Smooth muscle cell (in vitro differentiated cells): ENCODE measurements around the gene SLC31A1. TPM values are rescaled to one million over a fixed set of nuclear protein-coding genes. Genes with fewer than 3 reads are reported as not detected.

Source experiments
- DNase-seq: peaks from one replicate; lab custom pipeline; 2025; ENCODE audit not compliant: unreplicated experiment; lab: John Stamatoyannopoulos, UW
- H2AFZ ChIP-seq: fragments of 200-600 bp; sonication (generic); 2 replicates; pipeline ENCODE4 v1.6.0; 2016; ENCODE audit warnings: antibody characterized with exemption, low read depth, mild to moderate bottlenecking
- H3F3A ChIP-seq: fragments of 200-600 bp; sonication (generic); 2 replicates; pipeline ENCODE4 v1.6.0; 2017; ENCODE audit warnings: antibody characterized with exemption, low read depth
- H3K27ac ChIP-seq: fragments of 200-600 bp; sonication (generic); 2 replicates; pipeline ENCODE4 v1.5.1; 2016; ENCODE audit warnings: low read depth, mild to moderate bottlenecking
- H3K27me3 ChIP-seq: fragments of 200-600 bp; sonication (generic); 2 replicates; pipeline ENCODE4 v1.6.1; 2016; ENCODE audit warnings: low read depth, mild to moderate bottlenecking
- H3K36me3 ChIP-seq: fragments of 200-600 bp; sonication (generic); 2 replicates; pipeline ENCODE4 v1.5.1; 2016; ENCODE audit warnings: low read depth
- H3K4me1 ChIP-seq: fragments of 200-600 bp; sonication (generic); 2 replicates; pipeline ENCODE4 v1.5.1; 2016; ENCODE audit warnings: low read depth
- H3K4me2 ChIP-seq: fragments of 200-600 bp; sonication (generic); 2 replicates; pipeline ENCODE4 v1.6.0; 2016; ENCODE audit warnings: mild to moderate bottlenecking
- H3K4me3 ChIP-seq: fragments of 200-600 bp; sonication (generic); 2 replicates; pipeline ENCODE4 v1.5.1; 2016; ENCODE audit warnings: mild to moderate bottlenecking
- H3K79me2 ChIP-seq: fragments of 200-600 bp; sonication (generic); 2 replicates; pipeline ENCODE4 v1.6.0; 2016; ENCODE audit warnings: low read depth, mild to moderate bottlenecking
- H3K9ac ChIP-seq: fragments of 200-600 bp; sonication (generic); 2 replicates; pipeline ENCODE4 v1.6.0; 2016; ENCODE audit warnings: low read depth
- H3K9me3 ChIP-seq: fragments of 200-600 bp; sonication (generic); replicated peaks from 2 replicates; pipeline ENCODE4 v1.5.1; 2016; ENCODE audit warnings: low read depth
- H4K20me1 ChIP-seq: fragments of 200-600 bp; sonication (generic); 2 replicates; pipeline ENCODE4 v1.6.0; 2016; ENCODE audit warnings: low read depth
- WGBS: methylation state at CpG from one replicate; pipeline ENCODE4 v1.1.7; 2016; ENCODE audit warnings: low lambda C conversion rate; 5-methylcytosine and 5-hydroxymethylcytosine counted together
- polyA plus RNA-seq: library from polyadenylated mRNA; unstranded; fragments of >200 nt; fragmentation: Nextera tagmentation; extraction: Ambion mirVana; gene quantifications from 2 replicates; pipeline ENCODE4 v1.2.1, GENCODE V29; 2016
- total RNA-seq: library from RNA; depleted of rRNA; stranded (reverse); fragments of >200 nt; gene quantifications from 2 replicates; pipeline ENCODE4 v1.2.3, GENCODE V29; 2014
- TF ChIP-seq, protein P1 (sequence below): fragments of 200-600 bp; sonication (generic); IDR thresholded peaks from 2 replicates; pipeline ENCODE4 v1.5.1; 2017; ENCODE audit warnings: borderline replicate concordance, mild to moderate bottlenecking, antibody characterized with exemption; ENCODE audit not compliant: insufficient read depth, poor library complexity, severe bottlenecking

The SLC31A1 gene
- total and polyA plus RNA-seq, 2 experiments from 2014 or later, result 34.7 to 35.8 TPM

GRCh38 chr9:113177251-113177650, 44.1 kb upstream of the SLC31A1 start:
- H3F3A ChIP-seq, result no peaks in the 10 kb centered on the region
- no peak overlapping the region for H3K4me2 ChIP-seq
- H3K9ac ChIP-seq, result no peak overlapping the region
- no peak overlapping the region for H3K4me3 ChIP-seq
- peaks cover 57% of the 10 kb centered on the region for H3K36me3 ChIP-seq
- no peaks in the 10 kb centered on the region for H3K27me3 ChIP-seq
- H3K9me3 ChIP-seq, result no peaks in the 10 kb centered on the region
- no peaks in the 10 kb centered on the region for H3K79me2 ChIP-seq
- DNase-seq, result no peak
- H3K4me1 ChIP-seq, result no peaks in the 10 kb centered on the region
- no peak overlapping the region for H3K27ac ChIP-seq
- TF ChIP-seq, protein P1, sequence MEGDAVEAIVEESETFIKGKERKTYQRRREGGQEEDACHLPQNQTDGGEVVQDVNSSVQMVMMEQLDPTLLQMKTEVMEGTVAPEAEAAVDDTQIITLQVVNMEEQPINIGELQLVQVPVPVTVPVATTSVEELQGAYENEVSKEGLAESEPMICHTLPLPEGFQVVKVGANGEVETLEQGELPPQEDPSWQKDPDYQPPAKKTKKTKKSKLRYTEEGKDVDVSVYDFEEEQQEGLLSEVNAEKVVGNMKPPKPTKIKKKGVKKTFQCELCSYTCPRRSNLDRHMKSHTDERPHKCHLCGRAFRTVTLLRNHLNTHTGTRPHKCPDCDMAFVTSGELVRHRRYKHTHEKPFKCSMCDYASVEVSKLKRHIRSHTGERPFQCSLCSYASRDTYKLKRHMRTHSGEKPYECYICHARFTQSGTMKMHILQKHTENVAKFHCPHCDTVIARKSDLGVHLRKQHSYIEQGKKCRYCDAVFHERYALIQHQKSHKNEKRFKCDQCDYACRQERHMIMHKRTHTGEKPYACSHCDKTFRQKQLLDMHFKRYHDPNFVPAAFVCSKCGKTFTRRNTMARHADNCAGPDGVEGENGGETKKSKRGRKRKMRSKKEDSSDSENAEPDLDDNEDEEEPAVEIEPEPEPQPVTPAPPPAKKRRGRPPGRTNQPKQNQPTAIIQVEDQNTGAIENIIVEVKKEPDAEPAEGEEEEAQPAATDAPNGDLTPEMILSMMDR, result no peak
- no peaks in the 10 kb centered on the region for H4K20me1 ChIP-seq
- WGBS, result 100% methylated on average over 2 of the region's 2 CpGs
- no peak overlapping the region for H2AFZ ChIP-seq

DNA sequence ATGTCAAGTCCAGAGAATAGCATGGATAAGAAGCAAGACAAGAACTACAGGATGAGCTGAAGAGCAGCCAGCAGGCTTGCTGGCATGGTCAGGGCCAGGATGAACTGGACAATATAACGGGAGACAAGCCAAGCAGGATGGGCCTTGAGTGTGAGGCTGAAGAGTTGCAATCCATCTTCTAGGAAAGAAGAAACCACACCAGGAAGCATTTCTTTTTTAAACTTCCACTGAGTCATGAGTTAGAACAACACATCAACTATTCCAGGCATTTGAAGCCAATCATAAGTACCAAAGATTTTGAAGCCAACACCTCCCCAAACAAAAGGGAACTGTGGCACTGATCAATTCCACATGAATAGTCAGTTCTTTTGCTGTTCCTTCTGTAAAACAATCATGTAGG, 43.3 kb upstream of the SLC31A1 start:
- H3K9me3 ChIP-seq, result no peaks in the 10 kb centered on the region
- no peak overlapping the region for H2AFZ ChIP-seq
- no peak for DNase-seq
- H3K79me2 ChIP-seq, result no peaks in the 10 kb centered on the region
- no peak overlapping the region for H3K27ac ChIP-seq
- peaks cover 55% of the 10 kb centered on the region for H3K36me3 ChIP-seq
- H3K9ac ChIP-seq, result no peak overlapping the region
- H4K20me1 ChIP-seq, result no peaks in the 10 kb centered on the region
- TF ChIP-seq, protein P1, result no peak
- no peaks in the 10 kb centered on the region for H3K4me1 ChIP-seq
- no peak overlapping the region for H3K4me2 ChIP-seq
- H3K4me3 ChIP-seq, result no peak overlapping the region
- no peaks in the 10 kb centered on the region for H3K27me3 ChIP-seq
- 100% methylated on average over 1 of the region's 1 CpG for WGBS
- no peaks in the 10 kb centered on the region for H3F3A ChIP-seq

GRCh38 chr9:113179839-113180238, 41.5 kb upstream of the SLC31A1 start:
- Histone ChIP-seq H3K27ac (no peak overlapping the region), H3K4me3 (no peak overlapping the region), H3K4me1 (no peaks in the 10 kb centered on the region), H3K9ac (no peak overlapping the region), H3K79me2 (no peaks in the 10 kb centered on the region), H4K20me1 (no peaks in the 10 kb centered on the region), H3K27me3 (no peaks in the 10 kb centered on the region), H2AFZ (no peak overlapping the region), H3K36me3 (peaks cover 55% of the 10 kb centered on the region), H3F3A (no peaks in the 10 kb centered on the region), H3K4me2 (no peak overlapping the region), H3K9me3 (no peaks in the 10 kb centered on the region)
- 62% methylated on average over 1 of the region's 1 CpG for WGBS
- DNase-seq, result no peak
- TF ChIP-seq, protein P1, result no peak

DNA sequence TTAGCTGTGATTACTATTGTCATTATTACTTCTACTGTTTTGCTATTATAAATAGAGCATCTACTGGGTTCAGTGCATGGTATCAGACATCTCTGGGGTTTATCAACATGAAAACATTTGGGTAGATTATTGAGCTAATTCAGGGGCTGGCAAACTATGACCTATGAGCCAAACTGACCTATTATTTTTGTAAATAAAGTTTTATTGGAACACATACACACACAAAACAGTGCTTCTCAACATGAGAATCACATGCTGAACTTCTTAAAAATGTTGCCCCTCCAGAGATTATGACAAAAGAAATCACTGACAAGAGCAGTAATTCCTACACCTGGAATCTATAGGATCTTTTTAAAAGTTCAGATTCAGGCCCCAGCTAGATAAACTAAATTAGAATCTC, 40.2 kb upstream of the SLC31A1 start:
- H3K4me1 ChIP-seq, result no peaks in the 10 kb centered on the region
- no peak overlapping the region for H3K4me2 ChIP-seq
- peaks cover 54% of the 10 kb centered on the region for H3K36me3 ChIP-seq
- H2AFZ ChIP-seq, result no peak overlapping the region
- H3F3A ChIP-seq, result no peaks in the 10 kb centered on the region
- TF ChIP-seq, protein P1, result no peak
- no peak overlapping the region for H3K27ac ChIP-seq
- DNase-seq, result no peak
- H3K9me3 ChIP-seq, result no peaks in the 10 kb centered on the region
- no peaks in the 10 kb centered on the region for H4K20me1 ChIP-seq
- no peaks in the 10 kb centered on the region for H3K27me3 ChIP-seq
- H3K79me2 ChIP-seq, result no peaks in the 10 kb centered on the region
- no peak overlapping the region for H3K4me3 ChIP-seq
- no peak overlapping the region for H3K9ac ChIP-seq
